GM21529 (cell line): ENCODE data around the gene SAMD8.
"Not testable (repeated sequence)": the region's sequence is repeated elsewhere in the genome, so short reads cannot be mapped to it uniquely, and the experiment has no call there.

Source experiments
- ATAC-seq: cut with Tn5 transposase; IDR thresholded peaks from one replicate; pipeline ENCODE4 v1.9.1; 2021; ENCODE audit not compliant: unreplicated experiment

SAMD8 gene

DNA sequence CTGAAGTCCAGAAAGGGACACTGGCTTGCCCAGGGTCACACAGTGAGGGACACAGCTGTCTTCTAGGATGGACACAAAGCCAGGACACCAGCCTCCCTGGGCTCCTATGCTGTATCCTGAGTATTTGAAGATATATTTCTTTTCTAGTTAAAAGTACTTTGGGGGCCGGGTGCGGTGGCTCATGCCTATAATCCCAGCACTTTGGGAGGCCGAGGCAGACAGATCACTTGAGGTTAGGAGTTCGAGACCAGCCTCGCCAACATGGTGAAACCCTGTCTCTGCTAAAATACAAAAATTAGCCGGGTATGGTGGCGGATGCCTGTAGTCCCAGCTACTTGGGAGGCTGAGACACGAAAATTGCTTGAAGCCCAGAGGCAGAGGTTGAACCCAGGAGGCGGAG, 4.6 kb upstream of the SAMD8 start:
- ATAC-seq: not testable (repeated sequence)

DNA sequence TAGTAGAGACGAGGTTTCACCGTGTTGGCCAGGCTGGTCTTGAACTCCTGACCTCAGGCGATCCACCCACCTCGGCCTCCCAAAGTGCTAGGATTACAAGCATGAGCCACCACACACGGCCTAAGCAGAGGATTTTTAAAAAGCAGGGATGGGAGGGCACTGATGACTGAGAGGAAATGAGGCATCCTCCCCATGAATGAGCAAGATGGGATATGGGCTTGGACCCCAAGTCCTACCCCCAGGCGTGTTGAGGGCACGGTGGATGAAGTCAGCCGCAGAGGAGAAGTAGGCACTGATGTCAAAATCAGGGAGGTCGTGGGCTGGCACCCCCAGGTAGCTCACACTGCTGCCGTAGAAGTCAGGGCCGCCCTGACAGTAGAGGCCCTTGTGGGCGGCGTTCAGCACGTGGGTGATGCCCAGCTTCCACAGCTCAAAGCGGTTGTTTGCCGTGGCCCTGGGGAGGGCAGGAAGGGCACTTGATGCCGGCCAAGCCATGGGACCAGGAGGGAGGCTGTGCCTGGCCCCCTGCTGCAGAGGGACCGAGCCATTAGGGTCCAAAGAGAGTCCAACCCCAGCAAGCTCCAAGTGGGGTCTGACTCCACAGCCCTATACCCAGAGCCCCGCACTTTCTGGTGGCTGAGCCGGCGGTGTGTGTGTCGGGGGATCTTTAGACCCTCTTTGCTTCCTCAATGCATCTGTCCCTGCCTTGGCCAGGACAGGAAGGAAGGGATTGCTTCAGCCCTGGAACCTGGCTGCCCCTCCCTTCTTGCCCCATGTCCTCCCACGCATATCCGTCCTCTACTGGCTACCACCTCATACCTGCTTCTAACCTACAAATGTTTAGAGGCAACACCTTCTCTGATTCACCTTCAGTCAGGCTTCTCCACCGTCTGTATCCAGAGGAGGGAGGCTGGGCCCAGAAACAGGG, 3.4 kb upstream of the SAMD8 start:
- no peak for ATAC-seq

DNA sequence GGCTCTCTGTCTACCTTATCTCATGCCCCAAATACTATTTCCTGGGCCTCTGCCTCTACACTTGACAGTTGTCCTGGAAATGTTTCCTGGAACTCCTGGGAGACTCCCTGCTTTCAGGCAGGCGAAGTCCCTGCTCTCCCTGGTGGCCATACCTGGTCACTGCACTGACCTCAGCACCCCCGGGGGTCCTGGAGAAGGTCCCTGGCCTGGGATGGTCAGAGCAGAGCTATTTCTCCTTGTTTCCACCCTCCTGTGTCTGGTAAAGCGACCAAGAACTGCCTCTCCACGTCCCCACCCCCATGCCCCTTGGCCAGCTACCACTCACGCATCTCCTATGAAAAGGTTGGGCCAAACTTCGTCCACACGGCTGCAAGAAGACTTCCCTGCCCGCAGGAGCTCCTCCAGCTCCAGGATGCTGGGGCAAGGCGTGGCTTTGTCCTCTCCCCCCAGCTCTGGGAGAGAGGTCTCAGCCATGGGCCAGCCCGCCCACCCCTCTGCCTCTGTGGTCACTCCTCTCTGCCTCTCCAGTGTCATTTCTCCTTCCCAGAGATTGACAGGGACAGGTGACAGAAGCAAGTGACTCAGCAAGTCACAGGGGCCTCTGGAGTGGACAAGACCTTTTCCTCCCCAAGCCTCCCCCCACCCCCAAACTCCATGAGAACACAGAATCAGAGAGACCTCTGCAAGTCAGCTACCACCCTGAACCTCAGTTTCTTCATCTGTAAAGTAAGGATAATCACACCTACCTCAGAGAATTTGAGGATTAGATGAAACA, 2.6 kb upstream of the SAMD8 start:
- no peak for ATAC-seq

DNA sequence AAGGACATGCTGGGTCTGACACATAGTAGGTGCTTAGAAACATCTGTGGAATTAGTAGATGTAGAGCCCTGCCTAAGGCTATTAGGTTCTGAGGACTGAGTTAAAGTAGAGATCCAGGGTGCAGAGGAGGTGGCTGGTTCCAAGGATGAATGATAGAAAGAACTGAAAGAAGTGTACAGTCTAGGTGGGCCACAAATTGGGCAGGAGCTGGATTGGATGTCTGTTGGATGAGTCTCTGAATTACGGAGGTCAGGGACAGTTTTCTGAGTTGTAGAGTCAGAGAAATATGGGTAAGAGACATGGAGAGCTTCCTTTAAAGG, 2.0 kb upstream of the SAMD8 start:
- no peak for ATAC-seq

DNA sequence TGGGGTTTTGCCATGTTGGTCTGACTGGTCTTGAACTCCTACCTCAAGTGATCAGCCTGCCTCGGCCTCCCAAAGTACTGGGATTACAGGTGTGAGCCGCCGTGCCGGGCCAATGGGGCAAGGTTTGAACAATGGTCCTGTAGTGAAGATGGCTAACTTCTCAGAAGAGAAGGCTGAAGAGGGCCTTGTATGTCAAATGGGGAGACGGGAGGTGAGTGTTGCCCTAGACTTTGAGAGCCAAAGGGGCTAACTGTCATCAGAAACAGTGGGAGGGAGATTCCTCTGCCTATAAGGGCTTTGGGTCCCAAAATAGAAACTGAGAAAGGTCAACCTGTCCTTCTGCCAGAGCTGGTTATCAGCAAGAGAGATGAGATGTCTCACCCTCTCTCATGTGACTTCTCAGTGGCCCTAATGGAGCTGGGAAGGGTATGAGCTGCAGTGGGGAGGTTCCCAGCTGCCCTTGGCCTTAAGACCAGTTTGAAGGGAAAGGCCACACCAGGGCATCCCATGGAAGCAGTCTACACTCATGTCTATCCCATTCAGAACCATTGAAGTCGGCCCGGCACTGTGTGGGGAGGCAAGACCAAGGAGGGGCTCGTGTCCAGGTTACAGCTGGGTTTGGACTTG, 1.3 kb upstream of the SAMD8 start:
- no peak for ATAC-seq

DNA sequence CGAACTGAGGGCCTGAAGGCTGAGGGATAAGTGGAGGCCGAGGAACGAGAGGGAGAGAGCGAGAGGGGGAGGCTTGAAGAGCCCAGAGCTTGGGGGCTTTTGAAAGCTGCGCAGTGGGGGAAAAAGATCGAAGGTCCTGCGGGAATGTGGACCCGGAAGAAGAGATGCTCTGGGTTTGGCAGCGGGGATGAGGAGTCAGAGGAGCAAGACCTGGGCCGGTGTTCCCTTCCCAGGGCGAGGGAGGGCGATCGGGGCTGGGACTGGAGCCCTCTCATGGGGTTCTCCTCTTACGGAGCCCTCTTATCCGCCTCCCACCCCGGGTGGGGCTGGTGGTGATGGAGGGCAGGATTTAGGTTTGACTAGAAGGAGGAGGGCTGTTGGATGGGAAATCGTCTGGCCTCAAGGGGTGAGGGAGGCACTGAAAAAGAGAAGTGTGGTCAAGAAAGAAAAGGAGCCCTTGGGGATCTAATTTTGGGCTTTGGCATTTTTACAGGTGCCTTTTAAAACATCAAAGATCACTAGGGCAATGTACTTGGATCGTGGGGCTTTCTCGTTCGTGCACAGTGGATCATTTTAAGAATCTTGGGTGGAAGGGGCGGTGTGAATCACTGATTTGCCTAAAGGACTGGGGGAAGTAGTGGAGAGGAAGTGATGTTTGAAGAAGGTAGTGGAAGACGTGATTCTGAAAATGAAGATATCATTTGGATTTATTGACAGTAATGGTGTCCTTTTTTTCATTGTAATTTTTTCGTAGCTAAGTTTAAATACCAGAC, 637 bp downstream of the SAMD8 start:
- ATAC-seq: peak; percentile 28

DNA sequence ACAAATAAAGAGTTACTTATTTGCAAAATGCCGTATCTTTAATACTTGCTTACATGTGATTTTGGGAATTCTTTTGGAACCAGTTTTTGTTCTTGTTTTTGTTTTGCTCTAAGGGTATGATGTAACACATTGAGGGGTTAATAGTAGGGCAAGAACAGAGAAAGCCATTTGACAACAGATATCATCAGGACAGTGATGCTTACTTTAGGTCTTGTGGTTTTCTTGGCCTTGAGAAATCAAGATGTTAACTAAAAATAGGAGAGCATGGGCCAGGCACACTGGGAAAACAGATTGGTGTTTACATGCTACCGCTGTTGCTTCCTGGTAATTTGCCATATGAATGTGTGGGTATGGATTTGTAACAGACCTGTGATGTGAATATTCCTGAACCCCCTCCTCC, 3.7 kb downstream of the SAMD8 start:
- no peak for ATAC-seq

DNA sequence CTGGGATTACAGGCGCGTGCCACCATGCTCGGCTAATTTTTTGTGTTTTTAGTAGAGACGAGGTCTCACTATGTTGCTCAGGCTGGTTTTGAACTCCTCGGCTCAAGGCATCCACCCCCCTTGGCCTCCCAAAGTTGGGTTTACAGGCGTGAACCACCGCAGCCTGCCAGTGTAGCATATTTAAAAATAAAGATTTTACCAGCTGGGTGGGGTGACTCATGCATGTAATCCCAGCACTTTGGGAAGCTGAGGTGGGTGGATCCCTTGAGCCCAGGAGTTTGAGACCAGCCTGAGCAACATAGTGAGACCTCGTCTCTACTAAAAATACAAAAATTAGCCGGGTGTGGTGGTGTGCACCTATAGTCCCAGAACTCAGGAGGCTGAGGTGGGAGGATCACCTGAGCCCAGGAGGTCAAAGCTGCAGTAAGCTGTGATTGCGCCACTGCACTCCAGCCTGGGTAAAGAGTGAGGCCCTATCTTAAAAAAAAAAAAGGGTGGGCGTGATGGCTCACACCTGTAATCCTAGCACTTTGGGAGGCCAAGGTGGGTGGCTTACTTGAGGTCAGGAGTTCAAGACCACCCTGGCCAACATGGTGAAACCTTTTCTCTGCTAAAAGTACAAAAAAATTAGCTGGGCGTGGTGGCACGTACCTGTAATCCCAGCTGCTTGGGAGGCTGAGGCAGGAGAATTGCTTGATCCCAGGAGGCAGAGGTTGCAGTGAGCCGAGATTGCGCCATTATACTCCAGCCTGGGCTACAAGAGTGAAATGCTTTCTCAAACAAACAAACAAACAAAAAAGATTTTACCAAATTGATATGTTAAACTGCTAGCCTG, 5.7 kb downstream of the SAMD8 start:
- not testable (repeated sequence) for ATAC-seq

DNA sequence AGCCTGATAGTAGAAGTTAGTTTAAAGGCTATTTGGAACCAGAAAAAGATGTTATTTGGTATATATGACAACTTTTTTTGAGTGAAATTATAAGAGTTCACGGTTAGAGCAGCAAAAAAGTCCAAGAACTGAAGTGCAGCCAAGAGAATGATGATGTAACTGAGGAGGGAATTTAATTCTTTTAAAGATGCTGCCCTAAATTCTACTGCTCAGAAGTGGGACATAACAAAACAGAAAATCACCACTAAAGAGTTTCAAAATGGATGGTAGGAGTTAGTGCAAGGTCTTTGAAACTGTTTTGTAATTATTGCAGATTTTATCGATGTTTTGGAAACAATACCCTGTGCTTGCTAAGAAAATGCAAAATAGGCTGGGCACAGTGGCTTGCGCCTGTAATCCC, 6.5 kb downstream of the SAMD8 start:
- no peak for ATAC-seq

DNA sequence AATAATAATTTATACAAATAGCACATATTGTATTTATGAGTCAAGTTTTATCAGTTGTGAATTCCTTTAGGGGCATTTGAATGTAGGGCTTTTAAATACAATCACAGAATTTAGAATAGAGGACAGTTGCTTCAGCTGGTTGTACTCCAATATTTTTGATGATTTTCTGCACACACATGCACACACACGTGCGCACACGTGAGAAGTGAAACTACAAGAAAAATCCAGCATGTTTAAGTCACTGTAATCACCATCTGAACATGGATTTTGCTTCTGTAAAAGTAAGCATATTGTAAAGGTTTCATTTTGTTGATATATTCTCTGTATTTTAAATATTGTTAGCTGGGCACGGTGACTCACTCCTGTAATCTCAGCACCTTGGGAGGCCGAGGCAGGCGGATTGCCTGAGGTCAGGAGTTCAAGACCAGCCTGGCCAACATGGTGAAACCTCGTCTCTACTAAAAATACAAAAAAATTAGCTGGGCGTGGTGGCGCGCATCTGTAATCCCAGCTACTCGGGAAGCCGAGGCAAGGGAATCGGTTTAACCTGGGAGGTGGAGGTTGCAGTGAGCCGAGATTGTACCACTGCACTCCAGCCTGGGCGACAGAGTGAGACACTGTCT, 8.1 kb downstream of the SAMD8 start:
- ATAC-seq: not testable (repeated sequence)

DNA sequence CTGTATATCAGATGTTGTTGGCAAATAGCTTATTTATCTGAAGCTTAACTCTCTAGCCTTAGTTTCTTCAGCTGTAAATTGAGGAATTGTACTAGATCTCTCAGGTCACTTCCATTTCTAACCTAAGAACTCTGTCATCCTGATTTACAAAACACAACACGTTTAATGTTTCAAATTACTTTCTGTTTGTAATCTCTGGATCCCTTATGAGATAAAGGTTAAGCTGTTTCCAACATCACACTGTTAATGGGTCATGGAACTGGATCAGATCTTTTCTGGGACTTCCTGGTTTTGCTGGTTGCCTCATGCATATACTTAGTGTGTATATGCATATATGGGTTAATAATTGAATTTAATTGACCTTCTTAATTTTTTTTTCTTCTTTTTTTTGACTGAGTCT, 9.9 kb downstream of the SAMD8 start:
- no peak for ATAC-seq

DNA sequence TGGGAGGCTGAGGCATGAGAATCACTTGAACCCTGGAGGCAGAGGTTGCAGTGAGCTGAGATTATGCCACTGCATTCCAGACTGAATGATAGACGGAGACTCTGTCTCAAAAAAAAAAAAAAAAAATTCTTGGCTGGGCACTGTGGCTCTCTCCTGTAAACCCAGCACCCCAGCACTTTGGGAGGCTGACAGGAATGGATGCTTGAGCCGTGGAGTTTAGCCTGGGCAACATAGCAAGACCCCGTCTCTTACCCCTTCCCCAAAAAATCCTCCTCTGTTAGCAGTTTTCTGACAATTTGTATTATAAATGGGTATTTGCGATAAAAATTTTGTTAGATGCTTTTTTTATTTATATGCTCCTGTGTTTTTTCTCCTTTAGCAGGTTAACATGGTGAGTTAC, 11.0 kb downstream of the SAMD8 start:
- no peak for ATAC-seq

DNA sequence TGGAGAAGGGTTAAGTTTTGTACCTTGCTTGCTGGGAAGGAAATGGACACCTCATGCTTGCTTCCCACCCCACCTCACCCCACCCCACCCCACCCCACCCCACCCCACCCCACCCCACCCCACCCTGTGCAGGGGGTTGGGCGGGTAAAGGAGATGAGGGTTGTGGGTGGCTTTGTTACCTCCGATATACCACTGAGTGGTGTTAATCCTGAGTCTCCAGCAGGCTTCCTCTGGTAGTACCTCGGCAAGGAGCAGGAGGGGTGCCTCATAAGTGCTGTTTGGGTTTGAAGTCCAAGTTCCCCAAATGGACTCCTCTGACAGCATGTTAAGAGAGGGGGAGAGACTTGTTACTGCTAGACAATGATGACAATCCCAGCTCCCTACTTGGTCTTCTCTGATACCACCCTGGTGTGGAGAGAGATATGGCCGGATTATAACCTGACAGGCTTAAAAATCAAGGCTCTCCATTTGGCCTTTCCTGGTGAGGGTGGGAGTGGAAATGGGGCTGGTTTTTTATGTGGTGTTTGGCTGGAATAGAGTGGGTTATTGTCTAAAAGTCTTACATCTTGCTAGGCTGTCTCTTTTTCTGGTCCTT, 11.7 kb downstream of the SAMD8 start:
- ATAC-seq: no peak

DNA sequence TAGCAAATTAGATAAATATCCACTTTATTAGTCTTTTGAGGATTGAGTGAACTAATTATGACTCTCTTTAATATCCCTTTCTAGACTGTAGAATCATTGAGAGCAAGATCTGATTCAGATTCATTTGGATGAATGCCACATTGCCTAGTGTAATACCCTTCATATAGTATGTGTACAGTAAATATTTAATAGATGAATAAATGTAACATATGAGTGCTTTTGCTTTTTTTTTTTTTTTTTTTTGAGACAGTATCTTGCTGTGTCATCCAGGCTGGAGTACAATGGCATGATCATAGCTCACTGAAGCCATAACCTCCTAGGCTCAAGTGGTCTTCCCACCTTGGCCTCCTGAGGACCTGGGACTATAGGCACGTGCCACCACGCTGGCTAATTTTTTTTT, 14.8 kb downstream of the SAMD8 start:
- no peak for ATAC-seq

DNA sequence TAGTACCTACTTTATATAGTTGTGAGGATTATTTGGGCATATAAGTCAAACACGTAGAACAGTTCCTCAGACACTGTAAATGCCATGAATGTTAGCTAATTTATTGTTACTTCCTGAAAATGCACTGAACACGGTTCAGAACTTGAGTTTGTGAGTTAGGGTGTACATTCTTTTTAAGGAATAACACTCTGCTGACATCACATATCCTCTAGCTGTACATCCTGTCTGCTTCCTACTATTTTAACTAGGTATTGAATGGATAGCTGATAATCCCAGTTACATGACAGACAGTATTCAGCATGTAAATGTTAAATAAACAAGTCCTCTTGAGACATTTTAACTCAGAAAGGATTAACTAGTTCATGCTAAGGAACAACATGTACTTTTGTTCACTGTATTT, 16.0 kb downstream of the SAMD8 start:
- ATAC-seq: no peak

DNA sequence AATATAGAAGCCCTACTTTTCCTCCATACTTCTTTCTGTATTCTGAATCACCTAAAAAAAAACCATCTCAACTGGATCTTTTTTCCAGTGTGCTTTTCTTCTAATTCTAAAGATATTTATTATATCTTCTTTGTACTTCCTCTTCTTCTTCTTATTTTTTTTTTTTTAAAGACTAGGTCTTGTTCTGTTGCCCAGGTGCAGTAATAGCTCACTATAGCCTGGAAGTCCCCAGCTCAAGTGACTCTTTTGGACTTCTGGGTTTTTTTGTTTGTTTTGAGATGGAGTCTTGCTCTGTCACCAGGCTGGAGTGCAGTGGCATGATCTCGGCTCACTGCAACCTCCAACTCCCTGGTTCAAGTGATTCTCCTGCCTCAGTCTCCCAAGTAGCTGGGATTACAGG, 17.5 kb downstream of the SAMD8 start:
- not testable (repeated sequence) for ATAC-seq

DNA sequence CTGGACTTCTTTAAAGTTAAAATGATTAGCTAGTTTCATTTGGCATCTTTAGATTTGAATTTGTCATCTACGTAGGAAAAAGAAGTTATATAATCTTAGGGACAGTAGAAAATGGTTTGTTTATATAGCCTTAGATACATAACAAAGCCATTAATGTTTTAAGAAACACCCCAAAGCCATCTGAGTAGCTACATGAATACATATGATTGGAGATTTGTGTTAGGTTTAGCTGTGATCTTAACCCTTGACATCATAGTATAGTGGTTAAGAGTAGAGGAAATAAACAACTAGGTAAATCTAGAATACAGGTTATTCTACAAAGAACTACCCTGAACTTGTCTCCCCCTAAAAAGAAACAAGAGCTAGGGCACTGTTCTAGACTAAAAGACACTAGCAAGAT, 18.1 kb downstream of the SAMD8 start:
- no peak for ATAC-seq

DNA sequence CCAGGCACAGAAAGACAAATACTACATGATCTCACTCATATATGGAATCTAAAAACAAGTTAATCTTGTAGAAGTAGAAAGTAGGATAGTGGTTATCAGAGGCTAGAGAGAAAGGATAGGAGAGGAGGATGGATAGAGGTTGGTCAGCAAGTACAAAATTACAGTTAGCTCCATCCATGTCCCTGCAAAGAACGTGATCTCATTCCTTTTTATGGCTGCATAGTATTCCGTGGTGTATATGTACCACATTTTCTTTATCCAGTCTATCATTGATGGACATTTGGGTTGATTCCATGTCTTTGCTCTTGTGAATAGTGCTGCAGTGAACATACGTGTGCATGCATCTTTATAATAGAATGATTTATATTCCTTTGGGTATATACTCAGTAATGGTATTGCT, 22.2 kb downstream of the SAMD8 start:
- ATAC-seq: not testable (repeated sequence)

DNA sequence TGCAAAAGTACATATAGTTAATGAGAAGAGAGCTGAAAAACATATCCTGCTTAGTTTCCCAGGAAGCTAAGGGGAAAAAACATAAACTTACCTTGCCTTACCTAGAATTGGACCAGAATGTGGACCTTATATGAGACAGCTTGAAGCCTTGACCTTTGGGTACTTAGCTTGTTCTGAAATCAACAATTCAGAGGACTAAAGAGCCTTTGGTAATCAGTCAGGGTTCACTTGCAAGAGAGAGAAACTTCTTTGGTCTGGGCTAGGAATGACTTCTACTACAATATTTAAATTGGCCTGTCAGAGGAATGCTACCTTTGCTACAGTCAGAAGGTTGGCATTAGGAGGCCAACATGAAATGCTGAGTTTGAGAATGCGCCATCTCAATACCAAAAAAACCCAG, 24.9 kb downstream of the SAMD8 start:
- no peak for ATAC-seq
